GM12878 (cell line): Measurements from ENCODE around the gene ZCCHC17. TPM values are rescaled to one million over a fixed set of nuclear protein-coding genes. Genes with fewer than 3 reads are reported as not detected.

Experiments used
- ATAC-seq: fragments of 200-7000 bp; cut with Tn5 transposase; 3 replicates; pipeline ENCODE4 v1.9.1; 2020; ENCODE audit warnings: mild to moderate bottlenecking, moderate library complexity
- BruUV-seq: library from RNA; stranded (reverse); fragments of 400-500 nt; replicated peaks from 2 replicates; lab custom pipeline; 2021; lab: Mats Ljungman, UMichigan
- CTCF ChIA-PET: fragments of 300-600 bp; sonication (Branson Sonifier 250); formaldehyde crosslinking; extraction: SDS; loops from one replicate; lab custom pipeline; 2021; ENCODE audit warnings: inconsistent platforms; lab: Yijun Ruan, JAX
- POLR2A ChIA-PET: fragments of 350-600 bp; formaldehyde crosslinking; extraction: SDS; loops from one replicate; lab custom pipeline; 2021; ENCODE audit warnings: inconsistent platforms; lab: Charles Lee
- RAD21 ChIA-PET: fragments of 300-600 bp; sonication (Branson Sonifier 250); formaldehyde crosslinking; loops from one replicate; lab custom pipeline; 2023; ENCODE audit warnings: antibody characterized with exemption; ENCODE audit not compliant: unreplicated experiment; lab: Charles Lee
- SMC1A ChIA-PET: fragments of 300-600 bp; sonication (Branson Sonifier 250); formaldehyde crosslinking; loops from one replicate; lab custom pipeline; 2023; ENCODE audit not compliant: unreplicated experiment, uncharacterized antibody; lab: Charles Lee
- DNase-seq: peaks from one replicate; pipeline ENCODE4 v3.0.0-alpha.2; 2011; ENCODE audit warnings: low read depth, low spot score
- FAIRE-seq: peaks from 3 replicates; lab custom pipeline; 2011; peaks lifted over from hg19 to GRCh38; lab: Jason Lieb, UNC
- H2AFZ ChIP-seq: 2 replicates; pipeline ENCODE4 v1.6.0; 2011; ENCODE audit warnings: low read depth, low read length, control low read depth; ENCODE audit not compliant: control insufficient read depth
- H3K27ac ChIP-seq: 2 replicates; pipeline ENCODE4 v1.5.1; 2011; ENCODE audit warnings: control low read depth; ENCODE audit not compliant: control insufficient read depth, insufficient read depth
- H3K27me3 ChIP-seq, 2 experiments: replicated peaks in 1 of 2; 2 replicates each; pipeline versions ENCODE4 v1.6.0 to v1.6.1; 2011; ENCODE audit warnings: low read length in 1 of 2; ENCODE audit not compliant: control insufficient read depth in 2 of 2, insufficient read depth in 2 of 2
- H3K36me3 ChIP-seq, 2 experiments: 2 replicates each; pipeline ENCODE4 v1.5.1; 2011; ENCODE audit warnings: low read length in 1 of 2; ENCODE audit not compliant: control insufficient read depth in 2 of 2, insufficient read depth in 2 of 2
- H3K4me1 ChIP-seq: 2 replicates; pipeline ENCODE4 v1.6.1; 2011; ENCODE audit warnings: mild to moderate bottlenecking, low read length, moderate library complexity, mixed read lengths; ENCODE audit not compliant: control insufficient read depth, insufficient read depth
- H3K4me2 ChIP-seq: 2 replicates; pipeline ENCODE4 v1.6.0; 2011; ENCODE audit warnings: control low read depth; ENCODE audit not compliant: control insufficient read depth, insufficient read depth
- H3K4me3 ChIP-seq: fragments of 200-600 bp; sonication (generic); 2 replicates; pipeline ENCODE4 v1.5.1; 2016
- H3K79me2 ChIP-seq: 2 replicates; pipeline ENCODE4 v1.6.0; 2011; ENCODE audit warnings: low read length; ENCODE audit not compliant: control insufficient read depth, insufficient read depth
- H3K9ac ChIP-seq: 2 replicates; pipeline ENCODE4 v1.8.0; 2011; ENCODE audit warnings: low read length, control low read depth, mixed read lengths; ENCODE audit not compliant: control insufficient read depth, insufficient read depth
- H3K9me3 ChIP-seq: replicated peaks from 3 replicates; pipeline ENCODE4 v1.5.1; 2011; ENCODE audit warnings: mild to moderate bottlenecking, low read length; ENCODE audit not compliant: control insufficient read depth, insufficient read depth
- H4K20me1 ChIP-seq: 2 replicates; pipeline ENCODE4 v1.6.0; 2011; ENCODE audit not compliant: control insufficient read depth, insufficient read depth
- ATF2 ChIP-seq: IDR thresholded peaks from 2 replicates; pipeline ENCODE4 v1.6.1; 2012; ENCODE audit warnings: low read length, inconsistent platforms
- E4F1 ChIP-seq: fragments of 450-650 bp; IDR thresholded peaks from 2 replicates; pipeline ENCODE4 v1.6.1; 2018; ENCODE audit warnings: borderline replicate concordance, mild to moderate bottlenecking; ENCODE audit not compliant: partially characterized antibody
- ETV6 ChIP-seq, 2 experiments: fragments of 450-650 bp in 1 of 2; IDR thresholded peaks in 1 of 2; conservative IDR thresholded peaks in 1 of 2; 2 replicates each; pipeline ENCODE4 v1.6.1; 2014; ENCODE audit warnings: antibody characterized with exemption in 1 of 2, borderline replicate concordance in 1 of 2, low read depth in 1 of 2, mild to moderate bottlenecking in 1 of 2, moderate library complexity in 1 of 2
- EZH2 ChIP-seq: IDR thresholded peaks from 2 replicates; pipeline ENCODE4 v1.6.1; 2012; ENCODE audit warnings: low read depth, mild to moderate bottlenecking, control low read depth, inconsistent platforms, low read length, borderline replicate concordance; ENCODE audit not compliant: control insufficient read depth
- KDM1A ChIP-seq: fragments of 200-600 bp; sonication (generic); IDR thresholded peaks from 2 replicates; pipeline ENCODE4 v1.6.1; 2016; ENCODE audit warnings: borderline replicate concordance
- PKNOX1 ChIP-seq: fragments of 450-650 bp; IDR thresholded peaks from 2 replicates; pipeline ENCODE4 v1.6.1; 2016; ENCODE audit warnings: mild to moderate bottlenecking
- RCOR1 ChIP-seq: conservative IDR thresholded peaks from 2 replicates; pipeline ENCODE4 v1.6.1; 2012; ENCODE audit warnings: low read depth, low read length, improper control_type of control experiment
- SREBF2 ChIP-seq: IDR thresholded peaks from 2 replicates; pipeline ENCODE4 v1.6.1; 2012; ENCODE audit warnings: mild to moderate bottlenecking, low read length
- WGBS: methylation state at CpG from one replicate; pipeline ENCODE4 v1.1.6; 2016; ENCODE audit warnings: low lambda C conversion rate; ENCODE audit not compliant: insufficient replicate concordance, insufficient coverage; ENCODE audit errors: missing lambda C conversion rate; 5-methylcytosine and 5-hydroxymethylcytosine counted together
- in situ Hi-C: fragments of 300-500 bp; cut with MboI; formaldehyde crosslinking; loops from 9 replicates; pipeline ENCODE4 v1.14.3; 2018; ENCODE audit warnings: mixed read lengths
- intact Hi-C: fragments of 100-400 bp; cut with micrococcal nuclease; formaldehyde crosslinking; loops from one replicate; pipeline ENCODE4 v1.14.2; 2022; ENCODE audit not compliant: unreplicated experiment
- polyA plus RNA-seq, 11 experiments: library from polyadenylated mRNA; depleted of rRNA in 4 of 11; unstranded in 6 of 11; stranded (reverse) in 5 of 11; fragments of >200 nt; fragmentation: Nextera tagmentation in 4 of 11; fragmentation: Illumina TruSeq in 1 of 11; extraction: Ambion mirVana in 4 of 11; extraction: Trizol in 1 of 11; gene quantifications; 1 replicate in 1 of 11; 2 replicates in 10 of 11; pipeline versions ENCODE4 v1.2.1 to v1.2.3, GENCODE V29; 2011 to 2016; ENCODE audit warnings: inconsistent platforms in 2 of 11, missing spikeins in 2 of 11, low read depth in 1 of 11
- total RNA-seq, 4 experiments: library from RNA; depleted of rRNA in 3 of 4; stranded (reverse); fragments of >200 nt in 3 of 4; fragmentation: Illumina TruSeq in 1 of 4; extraction: Trizol in 1 of 4; gene quantifications; 2 replicates each; pipeline versions ENCODE4 v1.2.1 to v1.2.3, GENCODE V29; 2013 to 2021
- TF ChIP-seq, protein P1 (sequence below): fragments of 450-650 bp; IDR thresholded peaks from 2 replicates; pipeline ENCODE4 v1.6.1; 2016; ENCODE audit warnings: mild to moderate bottlenecking, moderate library complexity, borderline replicate concordance

Gene ZCCHC17
- total and polyA plus RNA-seq, 10 of the 15 experiments (the other 5 are each of a cell fraction or from before 2014, with no cell fraction given): 22.3 to 86.3 (median 47.0) TPM

- Histone ChIP-seq H3K9ac (no peak overlapping the region), H2AFZ (no peak overlapping the region), H3K4me3 (no peak overlapping the region), H3K9me3 (no peaks in the 10 kb centered on the region), H3K27ac (no peak overlapping the region), H3K79me2 (no peaks in the 10 kb centered on the region), H3K27me3 (no peaks in the 10 kb centered on the region), H4K20me1 (no peaks in the 10 kb centered on the region), H3K4me1 (no peaks in the 10 kb centered on the region), H3K36me3 (peaks cover 0 to 10% of the 10 kb centered on the region in 2 experiments; a peak in 2 of 4 replicates), H3K4me2 (no peak overlapping the region)
- ATAC-seq (0 out of 3 replicates have a peak, but pooled peaks have one; percentile 33), FAIRE-seq (no peak), DNase-seq (no peak)
- ChIA-PET POLR2A (interaction anchor here (0.5 to 0.6 kb wide), 2 partner anchors 594 to 1888 kb away, joined by 4 to 6 read pairs; no protein-coding TSS in a partner anchor), SMC1A (interaction anchor here (0.9 to 1.1 kb wide), 2 partner anchors 10 to 80 kb away, joined by 3 read pairs; no protein-coding TSS in a partner anchor), CTCF (no interaction called here), RAD21 (interaction anchor here (0.6 kb wide), 1 partner anchor 73 kb away, joined by 3 read pairs; no protein-coding TSS in a partner anchor)
- intact Hi-C loops: no loop called here
- TF ChIP-seq PKNOX1: no peak
- TF ChIP-seq KDM1A: no peak
- no peak for TF ChIP-seq ATF2
- no peak for TF ChIP-seq ETV6 (conservative IDR thresholded peaks at IDR 0.05 in 1 of 2, IDR thresholded peaks at IDR 0.05 in 1 of 2; ENCODE audit: borderline replicate concordance in 1 of 2, low read depth in 1 of 2)
- no peak for TF ChIP-seq RCOR1
- TF ChIP-seq SREBF2: no peak
- TF ChIP-seq E4F1: no peak
- TF ChIP-seq, protein P1, sequence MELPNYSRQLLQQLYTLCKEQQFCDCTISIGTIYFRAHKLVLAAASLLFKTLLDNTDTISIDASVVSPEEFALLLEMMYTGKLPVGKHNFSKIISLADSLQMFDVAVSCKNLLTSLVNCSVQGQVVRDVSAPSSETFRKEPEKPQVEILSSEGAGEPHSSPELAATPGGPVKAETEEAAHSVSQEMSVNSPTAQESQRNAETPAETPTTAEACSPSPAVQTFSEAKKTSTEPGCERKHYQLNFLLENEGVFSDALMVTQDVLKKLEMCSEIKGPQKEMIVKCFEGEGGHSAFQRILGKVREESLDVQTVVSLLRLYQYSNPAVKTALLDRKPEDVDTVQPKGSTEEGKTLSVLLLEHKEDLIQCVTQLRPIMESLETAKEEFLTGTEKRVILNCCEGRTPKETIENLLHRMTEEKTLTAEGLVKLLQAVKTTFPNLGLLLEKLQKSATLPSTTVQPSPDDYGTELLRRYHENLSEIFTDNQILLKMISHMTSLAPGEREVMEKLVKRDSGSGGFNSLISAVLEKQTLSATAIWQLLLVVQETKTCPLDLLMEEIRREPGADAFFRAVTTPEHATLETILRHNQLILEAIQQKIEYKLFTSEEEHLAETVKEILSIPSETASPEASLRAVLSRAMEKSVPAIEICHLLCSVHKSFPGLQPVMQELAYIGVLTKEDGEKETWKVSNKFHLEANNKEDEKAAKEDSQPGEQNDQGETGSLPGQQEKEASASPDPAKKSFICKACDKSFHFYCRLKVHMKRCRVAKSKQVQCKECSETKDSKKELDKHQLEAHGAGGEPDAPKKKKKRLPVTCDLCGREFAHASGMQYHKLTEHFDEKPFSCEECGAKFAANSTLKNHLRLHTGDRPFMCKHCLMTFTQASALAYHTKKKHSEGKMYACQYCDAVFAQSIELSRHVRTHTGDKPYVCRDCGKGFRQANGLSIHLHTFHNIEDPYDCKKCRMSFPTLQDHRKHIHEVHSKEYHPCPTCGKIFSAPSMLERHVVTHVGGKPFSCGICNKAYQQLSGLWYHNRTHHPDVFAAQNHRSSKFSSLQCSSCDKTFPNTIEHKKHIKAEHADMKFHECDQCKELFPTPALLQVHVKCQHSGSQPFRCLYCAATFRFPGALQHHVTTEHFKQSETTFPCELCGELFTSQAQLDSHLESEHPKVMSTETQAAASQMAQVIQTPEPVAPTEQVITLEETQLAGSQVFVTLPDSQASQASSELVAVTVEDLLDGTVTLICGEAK: no peak
- no peak for TF ChIP-seq EZH2
- in situ Hi-C loops: no loop called here
- BruUV-seq: no TSS peak
- WGBS: 82% methylated on average over 1 of the region's 1 CpG
Observed at GRCh38 chr1:31348449-31348848, 51.6 kb downstream of the ZCCHC17 start.
